GM12878 (cell line): ENCODE measurements around the gene PPM1N. TPM values are rescaled to one million over a fixed set of nuclear protein-coding genes. Genes with fewer than 3 reads are reported as not detected.

Source experiments
- ATAC-seq: fragments of 200-7000 bp; cut with Tn5 transposase; 3 replicates; pipeline ENCODE4 v1.9.1; 2020; ENCODE audit warnings: mild to moderate bottlenecking, moderate library complexity
- BruUV-seq: library from RNA; stranded (reverse); fragments of 400-500 nt; replicated peaks from 2 replicates; lab custom pipeline; 2021; lab: Mats Ljungman, UMichigan
- CTCF ChIA-PET: fragments of 300-600 bp; sonication (Branson Sonifier 250); formaldehyde crosslinking; extraction: SDS; loops from one replicate; lab custom pipeline; 2021; ENCODE audit warnings: inconsistent platforms; lab: Yijun Ruan, JAX
- POLR2A ChIA-PET: fragments of 350-600 bp; formaldehyde crosslinking; extraction: SDS; loops from one replicate; lab custom pipeline; 2021; ENCODE audit warnings: inconsistent platforms; lab: Charles Lee
- RAD21 ChIA-PET: fragments of 300-600 bp; sonication (Branson Sonifier 250); formaldehyde crosslinking; loops from one replicate; lab custom pipeline; 2023; ENCODE audit warnings: antibody characterized with exemption; ENCODE audit not compliant: unreplicated experiment; lab: Charles Lee
- SMC1A ChIA-PET: fragments of 300-600 bp; sonication (Branson Sonifier 250); formaldehyde crosslinking; loops from one replicate; lab custom pipeline; 2023; ENCODE audit not compliant: unreplicated experiment, uncharacterized antibody; lab: Charles Lee
- DNase-seq: peaks from one replicate; pipeline ENCODE4 v3.0.0-alpha.2; 2011; ENCODE audit warnings: low read depth, low spot score
- FAIRE-seq: peaks from 3 replicates; lab custom pipeline; 2011; peaks lifted over from hg19 to GRCh38; lab: Jason Lieb, UNC
- H2AFZ ChIP-seq: 2 replicates; pipeline ENCODE4 v1.6.0; 2011; ENCODE audit warnings: low read depth, low read length, control low read depth; ENCODE audit not compliant: control insufficient read depth
- H3K27ac ChIP-seq: 2 replicates; pipeline ENCODE4 v1.5.1; 2011; ENCODE audit warnings: control low read depth; ENCODE audit not compliant: control insufficient read depth, insufficient read depth
- H3K27me3 ChIP-seq, 2 experiments: replicated peaks in 1 of 2; 2 replicates each; pipeline versions ENCODE4 v1.6.0 to v1.6.1; 2011; ENCODE audit warnings: low read length in 1 of 2; ENCODE audit not compliant: control insufficient read depth in 2 of 2, insufficient read depth in 2 of 2
- H3K36me3 ChIP-seq, 2 experiments: 2 replicates each; pipeline ENCODE4 v1.5.1; 2011; ENCODE audit warnings: low read length in 1 of 2; ENCODE audit not compliant: control insufficient read depth in 2 of 2, insufficient read depth in 2 of 2
- H3K4me1 ChIP-seq: 2 replicates; pipeline ENCODE4 v1.6.1; 2011; ENCODE audit warnings: mild to moderate bottlenecking, low read length, moderate library complexity, mixed read lengths; ENCODE audit not compliant: control insufficient read depth, insufficient read depth
- H3K4me2 ChIP-seq: 2 replicates; pipeline ENCODE4 v1.6.0; 2011; ENCODE audit warnings: control low read depth; ENCODE audit not compliant: control insufficient read depth, insufficient read depth
- H3K4me3 ChIP-seq: fragments of 200-600 bp; sonication (generic); 2 replicates; pipeline ENCODE4 v1.5.1; 2016
- H3K79me2 ChIP-seq: 2 replicates; pipeline ENCODE4 v1.6.0; 2011; ENCODE audit warnings: low read length; ENCODE audit not compliant: control insufficient read depth, insufficient read depth
- H3K9ac ChIP-seq: 2 replicates; pipeline ENCODE4 v1.8.0; 2011; ENCODE audit warnings: low read length, control low read depth, mixed read lengths; ENCODE audit not compliant: control insufficient read depth, insufficient read depth
- H3K9me3 ChIP-seq: replicated peaks from 3 replicates; pipeline ENCODE4 v1.5.1; 2011; ENCODE audit warnings: mild to moderate bottlenecking, low read length; ENCODE audit not compliant: control insufficient read depth, insufficient read depth
- H4K20me1 ChIP-seq: 2 replicates; pipeline ENCODE4 v1.6.0; 2011; ENCODE audit not compliant: control insufficient read depth, insufficient read depth
- BHLHE40 ChIP-seq, 2 experiments: fragments of 450-650 bp in 1 of 2; IDR thresholded peaks; 2 replicates each; pipeline ENCODE4 v1.6.1; 2011 to 2017; ENCODE audit warnings: low read depth in 2 of 2, borderline replicate concordance in 1 of 2, improper control_type of control experiment in 1 of 2, low read length in 1 of 2, mild to moderate bottlenecking in 1 of 2
- MAX ChIP-seq: IDR thresholded peaks from 2 replicates; pipeline ENCODE4 v1.6.1; 2012; ENCODE audit warnings: low read depth, low read length, improper control_type of control experiment
- NBN ChIP-seq: fragments of 450-650 bp; IDR thresholded peaks from 2 replicates; pipeline ENCODE4 v1.6.1; 2016
- SPI1 ChIP-seq: IDR thresholded peaks from 2 replicates; pipeline ENCODE4 v1.6.1; 2011; ENCODE audit warnings: low read depth, mild to moderate bottlenecking, low read length, moderate library complexity, borderline replicate concordance; ENCODE audit not compliant: insufficient read depth
- USF1 ChIP-seq: IDR thresholded peaks from 2 replicates; pipeline ENCODE4 v1.6.1; 2011; ENCODE audit warnings: borderline replicate concordance, low read depth, mild to moderate bottlenecking, moderate library complexity, mixed read lengths, low read length; ENCODE audit not compliant: insufficient read depth; ENCODE audit errors: extremely low read length
- WGBS: methylation state at CpG from one replicate; pipeline ENCODE4 v1.1.6; 2016; ENCODE audit warnings: low lambda C conversion rate; ENCODE audit not compliant: insufficient replicate concordance, insufficient coverage; ENCODE audit errors: missing lambda C conversion rate; 5-methylcytosine and 5-hydroxymethylcytosine counted together
- in situ Hi-C: fragments of 300-500 bp; cut with MboI; formaldehyde crosslinking; loops from 9 replicates; pipeline ENCODE4 v1.14.3; 2018; ENCODE audit warnings: mixed read lengths
- intact Hi-C: fragments of 100-400 bp; cut with micrococcal nuclease; formaldehyde crosslinking; loops from one replicate; pipeline ENCODE4 v1.14.2; 2022; ENCODE audit not compliant: unreplicated experiment
- polyA plus RNA-seq, 11 experiments: library from polyadenylated mRNA; depleted of rRNA in 4 of 11; unstranded in 6 of 11; stranded (reverse) in 5 of 11; fragments of >200 nt; fragmentation: Nextera tagmentation in 4 of 11; fragmentation: Illumina TruSeq in 1 of 11; extraction: Ambion mirVana in 4 of 11; extraction: Trizol in 1 of 11; gene quantifications; 1 replicate in 1 of 11; 2 replicates in 10 of 11; pipeline versions ENCODE4 v1.2.1 to v1.2.3, GENCODE V29; 2011 to 2016; ENCODE audit warnings: inconsistent platforms in 2 of 11, missing spikeins in 2 of 11, low read depth in 1 of 11
- total RNA-seq, 4 experiments: library from RNA; depleted of rRNA in 3 of 4; stranded (reverse); fragments of >200 nt in 3 of 4; fragmentation: Illumina TruSeq in 1 of 4; extraction: Trizol in 1 of 4; gene quantifications; 2 replicates each; pipeline versions ENCODE4 v1.2.1 to v1.2.3, GENCODE V29; 2013 to 2021

Gene PPM1N
- total and polyA plus RNA-seq, 10 of the 15 experiments (the other 5 are each of a cell fraction or from before 2014, with no cell fraction given): 1.6 to 5.4 (median 3.7) TPM

- TF ChIP-seq NBN: no peak
- 0 out of 4 replicates have a peak, but pooled peaks of 1 of the 2 experiments have one; percentile 13 for TF ChIP-seq BHLHE40 (IDR thresholded peaks at IDR 0.05; ENCODE audit: borderline replicate concordance in 1 of 2, low read depth in 2 of 2, low read length in 1 of 2)
- peak; percentile 44 for TF ChIP-seq USF1
- 0 out of 2 replicates have a peak, but pooled peaks have one; percentile 30 for TF ChIP-seq MAX
- TF ChIP-seq SPI1: no peak
- BruUV-seq: no TSS peak
- DNase-seq: no peak
- intact Hi-C loops: loop anchor here (5.0 kb wide), 1 partner anchor 73 kb away; no protein-coding TSS in a partner anchor
- Histone ChIP-seq H3K9me3 (no peaks in the 10 kb centered on the region; the same call in 2 of the 3 replicates), H3K4me3 (no peak overlapping the region), H3K27ac (no peak overlapping the region), H3K4me1 (peaks cover 30% of the 10 kb centered on the region), H4K20me1 (peaks cover 6% of the 10 kb centered on the region; the same call in 1 of the 2 replicates), H3K36me3 (no peaks in the 10 kb centered on the region), H3K79me2 (no peaks in the 10 kb centered on the region), H3K27me3 (peaks cover 0 to 9% of the 10 kb centered on the region in 2 experiments; a peak in 3 of 4 replicates), H3K9ac (no peak overlapping the region), H2AFZ (no peak overlapping the region), H3K4me2 (peak overlapping the region; percentile 53; the same call in 1 of the 2 replicates)
- POLR2A ChIA-PET: interaction anchor here (0.6 to 2.5 kb wide), 4 partner anchors 11 to 44 kb away, joined by 3 to 8 read pairs (median 4); no protein-coding TSS in a partner anchor
- FAIRE-seq: peak; percentile 65
- ATAC-seq: peak; percentile 71
- SMC1A ChIA-PET: interaction anchor here (0.6 kb wide), 1 partner anchor 74 kb away, joined by 3 read pairs; no protein-coding TSS in a partner anchor
- RAD21 ChIA-PET: no interaction called here
- CTCF ChIA-PET: interaction anchor here (0.6 to 6.6 kb wide), 5 partner anchors 9 to 410 kb away, joined by 3 to 65 read pairs (median 3); no protein-coding TSS in a partner anchor
- WGBS: 44% methylated on average over 37 of the region's 37 CpGs
- in situ Hi-C loops: no loop called here
Measured at GRCh38 chr19:45499196-45500180, 1.2 kb downstream of the PPM1N start.
